WTC11 (cell line): ENCODE measurements around the gene SELENOH. TPM values are rescaled to one million over a fixed set of nuclear protein-coding genes. Genes with fewer than 3 reads are reported as not detected.
"Not testable (repeated sequence)": the region's sequence is repeated elsewhere in the genome, so short reads cannot be mapped to it uniquely, and the experiment has no call there.

Source experiments
- ATAC-seq: fragments of 200-7000 bp; cut with Tn5 transposase; 2 replicates; pipeline ENCODE4 v1.10.0; 2021; ENCODE audit warnings: mild to moderate bottlenecking, moderate library complexity
- CTCF ChIA-PET: fragments of 300-600 bp; sonication (Branson Sonifier 250); formaldehyde crosslinking; loops from one replicate; lab custom pipeline; 2021; ENCODE audit warnings: antibody characterized with exemption; lab: Charles Lee
- POLR2A ChIA-PET: fragments of 350-600 bp; sonication (Branson Sonifier 250); formaldehyde crosslinking; loops from one replicate; lab custom pipeline; 2021; ENCODE audit warnings: antibody characterized with exemption; lab: Charles Lee
- DNase-seq: peaks from one replicate; pipeline ENCODE4 v3.0.0; 2021; ENCODE audit warnings: low spot score
- H3K27ac Mint-ChIP-seq: 2 replicates; pipeline ENCODE4 v1.8.0; 2021; ENCODE audit warnings: mixed read lengths
- H3K27me3 Mint-ChIP-seq: 2 replicates; pipeline ENCODE4 v1.8.0; 2021; ENCODE audit warnings: low read depth, mild to moderate bottlenecking, moderate library complexity, mixed read lengths
- H3K36me3 Mint-ChIP-seq: 2 replicates; pipeline ENCODE4 v1.8.0; 2021; ENCODE audit warnings: mixed read lengths
- H3K4me1 Mint-ChIP-seq: 2 replicates; pipeline ENCODE4 v1.8.0; 2022; ENCODE audit warnings: mixed read lengths
- H3K4me3 Mint-ChIP-seq: 2 replicates; pipeline ENCODE4 v1.8.0; 2021; ENCODE audit warnings: mild to moderate bottlenecking, moderate library complexity, mixed read lengths
- H3K9me3 Mint-ChIP-seq: 2 replicates; pipeline ENCODE4 v1.8.0; 2021; ENCODE audit warnings: mixed read lengths
- ATF1 ChIP-seq: sonication (generic); formaldehyde crosslinking; IDR thresholded peaks from 2 replicates; pipeline ENCODE4 v1.8.1; 2023; ENCODE audit warnings: mild to moderate bottlenecking, moderate library complexity, missing genetic modification reagents
- GTF2I ChIP-seq: fragments of 250-450 bp; sonication (Bioruptor Pico); conservative IDR thresholded peaks from 2 replicates; pipeline ENCODE4 v1.4.0; 2021; ENCODE audit warnings: mild to moderate bottlenecking
- JAZF1 ChIP-seq: fragments of 250-450 bp; sonication (Bioruptor Pico); IDR thresholded peaks from 2 replicates; pipeline ENCODE4 v1.9.0; 2021; ENCODE audit warnings: moderate library complexity, mild to moderate bottlenecking, inconsistent platforms
- JUN ChIP-seq: sonication (generic); formaldehyde crosslinking; IDR thresholded peaks from 2 replicates; pipeline ENCODE4 v1.8.0; 2023; ENCODE audit warnings: mild to moderate bottlenecking, missing genetic modification reagents
- TCF7 ChIP-seq: sonication (generic); formaldehyde crosslinking; IDR thresholded peaks from 2 replicates; pipeline ENCODE4 v1.8.0; 2022; ENCODE audit warnings: mild to moderate bottlenecking, low read depth, missing genetic modification reagents, moderate library complexity
- TEAD1 ChIP-seq: sonication (generic); formaldehyde crosslinking; IDR thresholded peaks from 2 replicates; pipeline ENCODE4 v1.8.0; 2022; ENCODE audit warnings: mild to moderate bottlenecking, missing genetic modification reagents
- TEAD4 ChIP-seq: sonication (generic); formaldehyde crosslinking; IDR thresholded peaks from 2 replicates; pipeline ENCODE4 v1.8.0; 2022; ENCODE audit warnings: mild to moderate bottlenecking, missing genetic modification reagents
- ZBTB21 ChIP-seq: sonication (generic); formaldehyde crosslinking; IDR thresholded peaks from 2 replicates; pipeline ENCODE4 v1.8.1; 2023; ENCODE audit warnings: mild to moderate bottlenecking, missing genetic modification reagents, borderline replicate concordance
- ZNF121 ChIP-seq: sonication (generic); formaldehyde crosslinking; IDR thresholded peaks from 2 replicates; pipeline ENCODE4 v1.8.0; 2023; ENCODE audit warnings: missing genetic modification reagents
- ZNF138 ChIP-seq: sonication (generic); formaldehyde crosslinking; conservative IDR thresholded peaks from 2 replicates; pipeline ENCODE4 v1.8.1; 2022; ENCODE audit warnings: mild to moderate bottlenecking, moderate library complexity, missing genetic modification reagents
- ZNF396 ChIP-seq: fragments of 250-450 bp; sonication (Bioruptor Pico); IDR thresholded peaks from 2 replicates; pipeline ENCODE4 v1.8.0; 2021; ENCODE audit warnings: mild to moderate bottlenecking, moderate library complexity, borderline replicate concordance
- total RNA-seq: library from RNA; stranded (reverse); gene quantifications from 3 replicates; pipeline ENCODE4 v1.2.3, GENCODE V29; 2021
- TF ChIP-seq, protein P1 (sequence below): sonication (generic); formaldehyde crosslinking; IDR thresholded peaks from 2 replicates; pipeline ENCODE4 v1.8.0; 2022; ENCODE audit warnings: mild to moderate bottlenecking, missing genetic modification reagents
- TF ChIP-seq, protein P2 (sequence below): sonication (generic); formaldehyde crosslinking; IDR thresholded peaks from 2 replicates; pipeline ENCODE4 v1.8.0; 2023; ENCODE audit warnings: missing genetic modification reagents, mild to moderate bottlenecking, borderline replicate concordance
- TF ChIP-seq, protein P3 (sequence below): sonication (generic); formaldehyde crosslinking; IDR thresholded peaks from 2 replicates; pipeline ENCODE4 v1.8.1; 2023; ENCODE audit warnings: mild to moderate bottlenecking, missing genetic modification reagents
- TF ChIP-seq, protein P4 (sequence below): sonication (generic); formaldehyde crosslinking; IDR thresholded peaks from 2 replicates; pipeline ENCODE4 v1.8.1; 2023; ENCODE audit warnings: mild to moderate bottlenecking, missing genetic modification reagents, moderate library complexity
- TF ChIP-seq, protein P5 (sequence below): fragments of 250-450 bp; sonication (Bioruptor Pico); IDR thresholded peaks from 2 replicates; pipeline ENCODE4 v1.8.0; 2021; ENCODE audit warnings: mild to moderate bottlenecking
- TF ChIP-seq, protein P6 (sequence below): fragments of 200-600 bp; IDR thresholded peaks from 2 replicates; pipeline ENCODE4 v1.8.0; 2022; ENCODE audit warnings: antibody characterized with exemption

Gene SELENOH
- total RNA-seq, 1 experiment from 2014 or later = 251 TPM

DNA sequence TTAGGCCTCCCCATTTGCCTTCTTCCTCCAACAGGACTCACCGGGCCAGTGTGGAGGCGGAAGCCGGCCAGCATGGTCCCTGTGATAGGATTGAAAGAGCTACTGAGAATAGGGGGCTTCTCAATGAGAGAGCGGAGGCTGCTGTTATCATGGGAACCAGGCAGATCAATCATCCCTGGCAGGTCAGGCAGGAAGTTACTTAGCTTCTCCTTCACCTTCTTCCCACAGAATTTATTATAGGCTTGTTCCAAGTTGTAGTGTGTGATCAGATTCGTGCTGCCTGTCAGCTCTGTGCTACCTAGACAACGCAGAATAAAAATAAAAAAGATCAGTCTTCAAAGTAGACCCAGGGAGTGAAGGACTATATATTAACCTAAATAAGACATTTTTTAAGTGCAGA, 36.4 kb upstream of the SELENOH start:
- no peaks in the 10 kb centered on the region for H3K4me1 Mint-ChIP-seq
- no peak overlapping the region for H3K4me3 Mint-ChIP-seq
- no peaks in the 10 kb centered on the region for H3K27me3 Mint-ChIP-seq
- ATAC-seq (no peak), DNase-seq (no peak)
- no peaks in the 10 kb centered on the region for H3K9me3 Mint-ChIP-seq
- peaks cover 32% of the 10 kb centered on the region for H3K36me3 Mint-ChIP-seq
- ChIA-PET POLR2A (interaction anchor here (0.7 kb wide), 1 partner anchor 102 kb away, joined by 5 read pairs; no protein-coding TSS in a partner anchor), CTCF (interaction anchor here (1.8 kb wide), 1 partner anchor 96 kb away, joined by 4 read pairs; no protein-coding TSS in a partner anchor)
- TF ChIP-seq TCF7 (CRISPR knock-in tag) (no peak), ZNF396 (no peak), GTF2I (CRISPR knock-in tag) (no peak), ZNF138 (CRISPR knock-in tag) (no peak), ZBTB21 (no peak), ZNF121 (CRISPR knock-in tag) (no peak)
- TF ChIP-seq, protein P1, sequence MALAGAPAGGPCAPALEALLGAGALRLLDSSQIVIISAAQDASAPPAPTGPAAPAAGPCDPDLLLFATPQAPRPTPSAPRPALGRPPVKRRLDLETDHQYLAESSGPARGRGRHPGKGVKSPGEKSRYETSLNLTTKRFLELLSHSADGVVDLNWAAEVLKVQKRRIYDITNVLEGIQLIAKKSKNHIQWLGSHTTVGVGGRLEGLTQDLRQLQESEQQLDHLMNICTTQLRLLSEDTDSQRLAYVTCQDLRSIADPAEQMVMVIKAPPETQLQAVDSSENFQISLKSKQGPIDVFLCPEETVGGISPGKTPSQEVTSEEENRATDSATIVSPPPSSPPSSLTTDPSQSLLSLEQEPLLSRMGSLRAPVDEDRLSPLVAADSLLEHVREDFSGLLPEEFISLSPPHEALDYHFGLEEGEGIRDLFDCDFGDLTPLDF (CRISPR knock-in tag) = no peak
- TF ChIP-seq, protein P2, sequence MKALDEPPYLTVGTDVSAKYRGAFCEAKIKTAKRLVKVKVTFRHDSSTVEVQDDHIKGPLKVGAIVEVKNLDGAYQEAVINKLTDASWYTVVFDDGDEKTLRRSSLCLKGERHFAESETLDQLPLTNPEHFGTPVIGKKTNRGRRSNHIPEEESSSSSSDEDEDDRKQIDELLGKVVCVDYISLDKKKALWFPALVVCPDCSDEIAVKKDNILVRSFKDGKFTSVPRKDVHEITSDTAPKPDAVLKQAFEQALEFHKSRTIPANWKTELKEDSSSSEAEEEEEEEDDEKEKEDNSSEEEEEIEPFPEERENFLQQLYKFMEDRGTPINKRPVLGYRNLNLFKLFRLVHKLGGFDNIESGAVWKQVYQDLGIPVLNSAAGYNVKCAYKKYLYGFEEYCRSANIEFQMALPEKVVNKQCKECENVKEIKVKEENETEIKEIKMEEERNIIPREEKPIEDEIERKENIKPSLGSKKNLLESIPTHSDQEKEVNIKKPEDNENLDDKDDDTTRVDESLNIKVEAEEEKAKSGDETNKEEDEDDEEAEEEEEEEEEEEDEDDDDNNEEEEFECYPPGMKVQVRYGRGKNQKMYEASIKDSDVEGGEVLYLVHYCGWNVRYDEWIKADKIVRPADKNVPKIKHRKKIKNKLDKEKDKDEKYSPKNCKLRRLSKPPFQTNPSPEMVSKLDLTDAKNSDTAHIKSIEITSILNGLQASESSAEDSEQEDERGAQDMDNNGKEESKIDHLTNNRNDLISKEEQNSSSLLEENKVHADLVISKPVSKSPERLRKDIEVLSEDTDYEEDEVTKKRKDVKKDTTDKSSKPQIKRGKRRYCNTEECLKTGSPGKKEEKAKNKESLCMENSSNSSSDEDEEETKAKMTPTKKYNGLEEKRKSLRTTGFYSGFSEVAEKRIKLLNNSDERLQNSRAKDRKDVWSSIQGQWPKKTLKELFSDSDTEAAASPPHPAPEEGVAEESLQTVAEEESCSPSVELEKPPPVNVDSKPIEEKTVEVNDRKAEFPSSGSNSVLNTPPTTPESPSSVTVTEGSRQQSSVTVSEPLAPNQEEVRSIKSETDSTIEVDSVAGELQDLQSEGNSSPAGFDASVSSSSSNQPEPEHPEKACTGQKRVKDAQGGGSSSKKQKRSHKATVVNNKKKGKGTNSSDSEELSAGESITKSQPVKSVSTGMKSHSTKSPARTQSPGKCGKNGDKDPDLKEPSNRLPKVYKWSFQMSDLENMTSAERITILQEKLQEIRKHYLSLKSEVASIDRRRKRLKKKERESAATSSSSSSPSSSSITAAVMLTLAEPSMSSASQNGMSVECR = no peak
- peak overlapping the region; percentile 41; the same call in 1 of the 2 replicates for H3K27ac Mint-ChIP-seq

DNA sequence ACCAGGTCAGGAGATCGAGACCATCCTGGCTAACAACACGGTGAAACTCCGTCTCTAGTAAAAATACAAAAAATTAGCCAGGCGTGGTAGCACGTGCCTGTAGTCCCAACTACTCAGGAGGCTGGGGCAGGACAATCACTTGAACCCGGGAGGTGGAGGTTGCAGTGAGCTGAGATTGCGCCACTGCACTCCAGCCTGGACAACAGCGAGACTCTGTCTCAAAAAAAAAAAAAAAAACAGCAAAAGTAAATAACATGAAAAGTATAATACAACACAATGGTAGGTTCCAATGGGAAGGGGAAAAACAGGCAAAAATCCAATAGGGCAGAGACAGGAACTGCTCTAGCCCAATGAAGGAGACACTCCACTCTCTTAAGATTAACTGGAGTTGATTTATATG, 35.9 kb upstream of the SELENOH start:
- not testable (repeated sequence) for H3K4me3 Mint-ChIP-seq, DNase-seq, H3K9me3 Mint-ChIP-seq, H3K27ac Mint-ChIP-seq, ATAC-seq, H3K4me1 Mint-ChIP-seq, H3K27me3 Mint-ChIP-seq
- ChIA-PET POLR2A (interaction anchor here (0.7 kb wide), 1 partner anchor 101 kb away, joined by 5 read pairs; no protein-coding TSS in a partner anchor), CTCF (interaction anchor here (1.8 kb wide), 1 partner anchor 95 kb away, joined by 4 read pairs; no protein-coding TSS in a partner anchor)
- peaks cover 29% of the 10 kb centered on the region for H3K36me3 Mint-ChIP-seq

DNA sequence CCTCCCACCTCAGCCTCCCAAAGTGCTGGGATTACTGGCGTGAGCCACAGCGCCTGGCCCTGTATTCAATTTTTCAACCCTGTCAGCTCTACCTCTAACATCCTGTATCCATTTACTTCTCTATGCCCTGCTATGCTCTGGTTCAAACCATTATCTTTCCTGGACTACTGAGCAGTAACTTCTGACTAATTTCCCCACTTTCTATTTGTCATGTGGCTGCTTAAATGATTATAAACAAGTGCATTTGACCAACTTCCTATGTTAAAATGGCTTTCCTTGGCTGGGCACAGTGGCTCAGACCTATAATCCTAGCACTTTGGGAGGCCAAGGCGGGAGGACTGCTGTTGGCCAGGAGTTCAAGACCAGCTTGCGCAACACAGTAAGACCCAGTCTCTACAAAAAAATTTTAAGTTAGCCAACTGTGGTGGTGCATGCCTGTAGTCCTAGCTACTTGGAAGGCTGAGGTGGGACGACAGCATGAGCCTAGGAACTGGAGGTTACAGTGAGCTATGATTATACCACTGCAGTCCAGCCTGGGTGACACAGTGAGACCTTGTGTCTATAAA, 31.4 kb upstream of the SELENOH start:
- DNase-seq (no peak), ATAC-seq (no peak)
- Mint-ChIP-seq H3K27ac (no peak overlapping the region), H3K4me3 (peak overlapping the region; percentile 100; the same call in 1 of the 2 replicates), H3K4me1 (peaks cover 26% of the 10 kb centered on the region), H3K36me3 (peaks cover 21% of the 10 kb centered on the region), H3K27me3 (no peaks in the 10 kb centered on the region), H3K9me3 (no peaks in the 10 kb centered on the region)
- ChIA-PET POLR2A (no interaction called here), CTCF (no interaction called here)
- TF ChIP-seq, protein P3, sequence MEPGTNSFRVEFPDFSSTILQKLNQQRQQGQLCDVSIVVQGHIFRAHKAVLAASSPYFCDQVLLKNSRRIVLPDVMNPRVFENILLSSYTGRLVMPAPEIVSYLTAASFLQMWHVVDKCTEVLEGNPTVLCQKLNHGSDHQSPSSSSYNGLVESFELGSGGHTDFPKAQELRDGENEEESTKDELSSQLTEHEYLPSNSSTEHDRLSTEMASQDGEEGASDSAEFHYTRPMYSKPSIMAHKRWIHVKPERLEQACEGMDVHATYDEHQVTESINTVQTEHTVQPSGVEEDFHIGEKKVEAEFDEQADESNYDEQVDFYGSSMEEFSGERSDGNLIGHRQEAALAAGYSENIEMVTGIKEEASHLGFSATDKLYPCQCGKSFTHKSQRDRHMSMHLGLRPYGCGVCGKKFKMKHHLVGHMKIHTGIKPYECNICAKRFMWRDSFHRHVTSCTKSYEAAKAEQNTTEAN (CRISPR knock-in tag) = no peak
- TF ChIP-seq JAZF1 (CRISPR knock-in tag) (no peak), TEAD4 (CRISPR knock-in tag) (no peak), ATF1 (no peak), TEAD1 (CRISPR knock-in tag) (no peak), TCF7 (CRISPR knock-in tag) (no peak), JUN (CRISPR knock-in tag) (no peak)
- TF ChIP-seq, protein P4, sequence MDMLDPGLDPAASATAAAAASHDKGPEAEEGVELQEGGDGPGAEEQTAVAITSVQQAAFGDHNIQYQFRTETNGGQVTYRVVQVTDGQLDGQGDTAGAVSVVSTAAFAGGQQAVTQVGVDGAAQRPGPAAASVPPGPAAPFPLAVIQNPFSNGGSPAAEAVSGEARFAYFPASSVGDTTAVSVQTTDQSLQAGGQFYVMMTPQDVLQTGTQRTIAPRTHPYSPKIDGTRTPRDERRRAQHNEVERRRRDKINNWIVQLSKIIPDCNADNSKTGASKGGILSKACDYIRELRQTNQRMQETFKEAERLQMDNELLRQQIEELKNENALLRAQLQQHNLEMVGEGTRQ (CRISPR knock-in tag) = no peak
- TF ChIP-seq, protein P5, sequence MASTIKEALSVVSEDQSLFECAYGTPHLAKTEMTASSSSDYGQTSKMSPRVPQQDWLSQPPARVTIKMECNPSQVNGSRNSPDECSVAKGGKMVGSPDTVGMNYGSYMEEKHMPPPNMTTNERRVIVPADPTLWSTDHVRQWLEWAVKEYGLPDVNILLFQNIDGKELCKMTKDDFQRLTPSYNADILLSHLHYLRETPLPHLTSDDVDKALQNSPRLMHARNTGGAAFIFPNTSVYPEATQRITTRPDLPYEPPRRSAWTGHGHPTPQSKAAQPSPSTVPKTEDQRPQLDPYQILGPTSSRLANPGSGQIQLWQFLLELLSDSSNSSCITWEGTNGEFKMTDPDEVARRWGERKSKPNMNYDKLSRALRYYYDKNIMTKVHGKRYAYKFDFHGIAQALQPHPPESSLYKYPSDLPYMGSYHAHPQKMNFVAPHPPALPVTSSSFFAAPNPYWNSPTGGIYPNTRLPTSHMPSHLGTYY (CRISPR knock-in tag) = no peak
- TF ChIP-seq, protein P6, sequence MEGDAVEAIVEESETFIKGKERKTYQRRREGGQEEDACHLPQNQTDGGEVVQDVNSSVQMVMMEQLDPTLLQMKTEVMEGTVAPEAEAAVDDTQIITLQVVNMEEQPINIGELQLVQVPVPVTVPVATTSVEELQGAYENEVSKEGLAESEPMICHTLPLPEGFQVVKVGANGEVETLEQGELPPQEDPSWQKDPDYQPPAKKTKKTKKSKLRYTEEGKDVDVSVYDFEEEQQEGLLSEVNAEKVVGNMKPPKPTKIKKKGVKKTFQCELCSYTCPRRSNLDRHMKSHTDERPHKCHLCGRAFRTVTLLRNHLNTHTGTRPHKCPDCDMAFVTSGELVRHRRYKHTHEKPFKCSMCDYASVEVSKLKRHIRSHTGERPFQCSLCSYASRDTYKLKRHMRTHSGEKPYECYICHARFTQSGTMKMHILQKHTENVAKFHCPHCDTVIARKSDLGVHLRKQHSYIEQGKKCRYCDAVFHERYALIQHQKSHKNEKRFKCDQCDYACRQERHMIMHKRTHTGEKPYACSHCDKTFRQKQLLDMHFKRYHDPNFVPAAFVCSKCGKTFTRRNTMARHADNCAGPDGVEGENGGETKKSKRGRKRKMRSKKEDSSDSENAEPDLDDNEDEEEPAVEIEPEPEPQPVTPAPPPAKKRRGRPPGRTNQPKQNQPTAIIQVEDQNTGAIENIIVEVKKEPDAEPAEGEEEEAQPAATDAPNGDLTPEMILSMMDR = no peak
